H9 (cell line): ENCODE results near the gene PTPRR. TPM values are rescaled to one million over a fixed set of nuclear protein-coding genes. Genes with fewer than 3 reads are reported as not detected.

Experiments
- DNase-seq: peaks from one replicate; pipeline ENCODE4 v3.0.0-alpha.2; 2017
- H2AFZ ChIP-seq: one replicate; pipeline ENCODE4 v1.6.1; 2013; ENCODE audit warnings: mild to moderate bottlenecking, low read length, control low read depth, moderate library complexity
- H2AK5ac ChIP-seq: 2 replicates; pipeline ENCODE4 v1.6.1; 2013; ENCODE audit warnings: low read length, control low read depth, mixed read lengths; ENCODE audit not compliant: insufficient read length
- H2BK120ac ChIP-seq: one replicate; pipeline ENCODE4 v1.6.1; 2013; ENCODE audit warnings: low read depth, mild to moderate bottlenecking, low read length, control low read depth, inconsistent platforms; ENCODE audit not compliant: poor library complexity, severe bottlenecking
- H2BK12ac ChIP-seq: 2 replicates; pipeline ENCODE4 v1.6.1; 2013; ENCODE audit warnings: low read length, control low read depth, mixed read lengths, low read depth; ENCODE audit not compliant: insufficient read length
- H2BK15ac ChIP-seq: 2 replicates; pipeline ENCODE4 v1.6.1; 2013; ENCODE audit warnings: low read depth, low read length, control low read depth
- H2BK20ac ChIP-seq: one replicate; pipeline ENCODE4 v1.6.1; 2013; ENCODE audit warnings: low read depth, mild to moderate bottlenecking, low read length, control low read depth, inconsistent platforms; ENCODE audit not compliant: poor library complexity, severe bottlenecking
- H2BK5ac ChIP-seq: 2 replicates; pipeline ENCODE4 v1.6.1; 2013; ENCODE audit warnings: low read length, control low read depth, mixed read lengths; ENCODE audit not compliant: insufficient read length
- H3K14ac ChIP-seq: 2 replicates; pipeline ENCODE4 v1.6.1; 2013; ENCODE audit warnings: low read length, control low read depth; ENCODE audit not compliant: insufficient read depth
- H3K18ac ChIP-seq: 2 replicates; pipeline ENCODE4 v1.6.1; 2013; ENCODE audit warnings: low read depth, mild to moderate bottlenecking, mixed read lengths, low read length, control low read depth; ENCODE audit not compliant: insufficient read length
- H3K23ac ChIP-seq: 2 replicates; pipeline ENCODE4 v1.6.1; 2013; ENCODE audit warnings: low read length, control low read depth, mixed read lengths, low read depth; ENCODE audit not compliant: insufficient read length
- H3K23me2 ChIP-seq: 2 replicates; pipeline ENCODE4 v1.6.1; 2013; ENCODE audit warnings: low read depth, mild to moderate bottlenecking, mixed read lengths, low read length, control low read depth; ENCODE audit not compliant: insufficient read length, poor library complexity, severe bottlenecking
- H3K27ac ChIP-seq: 2 replicates; pipeline ENCODE4 v1.5.1; 2013; ENCODE audit warnings: low read length, control low read depth, mixed read lengths, low read depth; ENCODE audit not compliant: insufficient read length
- H3K27me3 ChIP-seq: 2 replicates; pipeline ENCODE4 v1.6.1; 2013; ENCODE audit warnings: low read length, control low read depth, inconsistent platforms; ENCODE audit not compliant: insufficient read depth
- H3K4ac ChIP-seq: 2 replicates; pipeline ENCODE4 v1.6.1; 2013; ENCODE audit warnings: low read depth, mild to moderate bottlenecking, control low read depth, inconsistent platforms, low read length, moderate library complexity
- H3K4me1 ChIP-seq: 2 replicates; pipeline ENCODE4 v1.6.1; 2013; ENCODE audit warnings: low read length, control low read depth, inconsistent platforms; ENCODE audit not compliant: insufficient read depth
- H3K4me2 ChIP-seq: 2 replicates; pipeline ENCODE4 v1.6.1; 2013; ENCODE audit warnings: low read length, control low read depth, mixed read lengths; ENCODE audit not compliant: insufficient read length, insufficient read depth
- H3K56ac ChIP-seq: 2 replicates; pipeline ENCODE4 v1.6.1; 2013; ENCODE audit warnings: low read depth, mild to moderate bottlenecking, mixed read lengths, low read length, control low read depth; ENCODE audit not compliant: insufficient read length
- H3K79me1 ChIP-seq: 2 replicates; pipeline ENCODE4 v1.6.1; 2013; ENCODE audit warnings: low read depth, mild to moderate bottlenecking, moderate library complexity, low read length, control low read depth, inconsistent platforms; ENCODE audit not compliant: insufficient read depth, poor library complexity, severe bottlenecking
- H3K79me2 ChIP-seq: 2 replicates; pipeline ENCODE4 v1.6.1; 2013; ENCODE audit warnings: low read length, control low read depth, inconsistent platforms; ENCODE audit not compliant: insufficient read depth
- H3K9ac ChIP-seq: 2 replicates; pipeline ENCODE4 v1.6.1; 2013; ENCODE audit warnings: low read length, control low read depth, mixed read lengths; ENCODE audit not compliant: insufficient read length; ENCODE audit errors: extremely low read depth
- H3K9me3 ChIP-seq: one replicate; pipeline ENCODE4 v1.6.1; 2013; ENCODE audit warnings: low read depth, low read length, inconsistent platforms; ENCODE audit not compliant: control insufficient read depth
- H3T11ph ChIP-seq: one replicate; pipeline ENCODE4 v1.6.1; 2013; ENCODE audit warnings: mild to moderate bottlenecking, low read length, control low read depth, inconsistent platforms
- H4K20me1 ChIP-seq: one replicate; pipeline ENCODE4 v1.6.1; 2013; ENCODE audit not compliant: control insufficient read depth, insufficient read length, insufficient read depth
- H4K5ac ChIP-seq: 2 replicates; pipeline ENCODE4 v1.6.1; 2013; ENCODE audit warnings: low read depth, mild to moderate bottlenecking, mixed read lengths, low read length, control low read depth; ENCODE audit not compliant: insufficient read length
- H4K8ac ChIP-seq: replicated peaks from 2 replicates; pipeline ENCODE4 v1.6.1; 2013; ENCODE audit warnings: low read length, control low read depth, mixed read lengths, low read depth; ENCODE audit not compliant: insufficient read length
- H4K91ac ChIP-seq: 2 replicates; pipeline ENCODE4 v1.6.1; 2013; ENCODE audit warnings: low read depth, mild to moderate bottlenecking, moderate library complexity, mixed read lengths, low read length, control low read depth; ENCODE audit not compliant: insufficient read length
- H3K27ac Mint-ChIP-seq, 3 experiments: 2 replicates in 2 of 3; 3 replicates in 1 of 3; pipeline ENCODE4 v1.8.0; 2020 to 2021; ENCODE audit warnings: mixed read lengths in 3 of 3, mild to moderate bottlenecking in 1 of 3, moderate library complexity in 1 of 3
- H3K27me3 Mint-ChIP-seq: 2 replicates; pipeline ENCODE4 v1.8.0; 2021; ENCODE audit warnings: low read depth, mild to moderate bottlenecking, moderate library complexity, mixed read lengths
- H3K36me3 Mint-ChIP-seq, 3 experiments: 2 replicates in 2 of 3; 3 replicates in 1 of 3; pipeline ENCODE4 v1.8.0; 2020 to 2021; ENCODE audit warnings: low read depth in 3 of 3, mixed read lengths in 3 of 3; ENCODE audit not compliant: insufficient read depth in 1 of 3
- H3K4me1 Mint-ChIP-seq, 2 experiments: 2 replicates each; pipeline ENCODE4 v1.8.0; 2020; ENCODE audit warnings: mixed read lengths in 2 of 2
- H3K4me3 Mint-ChIP-seq, 2 experiments: 2 replicates in 1 of 2; 3 replicates in 1 of 2; pipeline ENCODE4 v1.8.0; 2020 to 2021; ENCODE audit warnings: mild to moderate bottlenecking in 2 of 2, mixed read lengths in 2 of 2, moderate library complexity in 1 of 2
- H3K9me3 Mint-ChIP-seq, 2 experiments: 2 replicates in 1 of 2; 3 replicates in 1 of 2; pipeline ENCODE4 v1.8.0; 2020; ENCODE audit warnings: mild to moderate bottlenecking in 2 of 2, mixed read lengths in 2 of 2, moderate library complexity in 1 of 2
- WGBS: extraction: QIAGEN DNeasy Blood & Tissue Kit; methylation state at CpG from one replicate; pipeline ENCODE4 v1.1.7; 2013; ENCODE audit warnings: missing lambda C conversion rate, low lambda C conversion rate, mixed read lengths; ENCODE audit not compliant: insufficient read length; ENCODE audit errors: extremely low coverage; 5-methylcytosine and 5-hydroxymethylcytosine counted together
- total RNA-seq: library from RNA; stranded (reverse); gene quantifications from 2 replicates; pipeline ENCODE4 v1.2.1, GENCODE V29; 2021
- TF ChIP-seq, protein P1 (sequence below): fragments of 200-600 bp; sonication (generic); conservative IDR thresholded peaks from 3 replicates; pipeline ENCODE4 v1.8.0; 2021; ENCODE audit warnings: antibody characterized with exemption, mild to moderate bottlenecking

Gene PTPRR
- total RNA-seq, 1 experiment from 2014 or later, result 0.22 TPM

DNA sequence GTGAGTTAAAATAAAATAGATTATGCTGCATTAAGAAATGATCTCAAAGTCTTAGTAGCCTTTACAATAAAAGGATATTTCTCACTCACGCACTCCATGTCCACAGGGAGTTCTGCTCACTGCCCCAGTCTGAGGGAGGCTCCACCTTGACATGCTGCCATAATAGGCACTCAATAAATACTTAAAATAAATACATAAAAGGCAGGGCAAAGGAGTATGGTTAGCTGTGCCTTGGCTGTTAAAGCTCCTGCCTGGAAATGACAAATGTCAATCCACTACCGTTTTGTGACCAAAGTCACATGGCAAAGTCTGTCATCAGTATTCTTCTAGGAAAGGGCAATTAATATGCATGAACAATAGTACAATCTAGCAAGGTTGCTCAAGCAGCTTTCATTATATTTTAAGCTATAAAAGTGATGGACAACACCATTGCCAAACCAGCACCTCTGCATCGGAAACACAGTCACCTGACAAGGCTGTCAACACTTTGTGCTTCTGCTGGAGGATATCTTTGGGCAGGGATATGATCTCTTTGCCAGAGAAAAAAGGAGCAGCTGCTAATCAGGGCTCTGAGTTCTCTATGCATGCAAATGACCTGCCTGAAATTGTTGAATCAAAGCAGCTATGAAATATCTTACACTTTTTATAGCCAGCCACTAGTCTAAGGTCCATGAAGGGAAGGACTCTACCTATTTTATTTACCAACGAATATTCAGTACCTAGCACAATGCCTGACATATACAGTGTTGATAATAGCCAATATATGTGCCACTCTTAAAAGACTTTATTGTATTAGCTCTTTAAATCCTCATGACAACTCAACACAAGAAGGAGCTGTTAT, 90.1 kb downstream of the PTPRR start:
- no peak overlapping the region for H2BK120ac ChIP-seq
- no peaks in the 10 kb centered on the region for H3K23me2 ChIP-seq
- no peaks in the 10 kb centered on the region for H3K27me3 Mint-ChIP-seq
- H4K5ac ChIP-seq, result no peak overlapping the region
- H3K27ac Mint-ChIP-seq, result no peak overlapping the region
- no peak overlapping the region for H4K91ac ChIP-seq
- no peak overlapping the region for H2AFZ ChIP-seq
- H2BK5ac ChIP-seq, result no peak overlapping the region
- H2BK20ac ChIP-seq, result no peak overlapping the region
- no peak overlapping the region for H3T11ph ChIP-seq
- H3K56ac ChIP-seq, result no peak overlapping the region
- no peak overlapping the region for H2BK12ac ChIP-seq
- TF ChIP-seq, protein P1, sequence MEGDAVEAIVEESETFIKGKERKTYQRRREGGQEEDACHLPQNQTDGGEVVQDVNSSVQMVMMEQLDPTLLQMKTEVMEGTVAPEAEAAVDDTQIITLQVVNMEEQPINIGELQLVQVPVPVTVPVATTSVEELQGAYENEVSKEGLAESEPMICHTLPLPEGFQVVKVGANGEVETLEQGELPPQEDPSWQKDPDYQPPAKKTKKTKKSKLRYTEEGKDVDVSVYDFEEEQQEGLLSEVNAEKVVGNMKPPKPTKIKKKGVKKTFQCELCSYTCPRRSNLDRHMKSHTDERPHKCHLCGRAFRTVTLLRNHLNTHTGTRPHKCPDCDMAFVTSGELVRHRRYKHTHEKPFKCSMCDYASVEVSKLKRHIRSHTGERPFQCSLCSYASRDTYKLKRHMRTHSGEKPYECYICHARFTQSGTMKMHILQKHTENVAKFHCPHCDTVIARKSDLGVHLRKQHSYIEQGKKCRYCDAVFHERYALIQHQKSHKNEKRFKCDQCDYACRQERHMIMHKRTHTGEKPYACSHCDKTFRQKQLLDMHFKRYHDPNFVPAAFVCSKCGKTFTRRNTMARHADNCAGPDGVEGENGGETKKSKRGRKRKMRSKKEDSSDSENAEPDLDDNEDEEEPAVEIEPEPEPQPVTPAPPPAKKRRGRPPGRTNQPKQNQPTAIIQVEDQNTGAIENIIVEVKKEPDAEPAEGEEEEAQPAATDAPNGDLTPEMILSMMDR, result no peak
- no peaks in the 10 kb centered on the region for H3K4me1 ChIP-seq
- no peaks in the 10 kb centered on the region for H3K4me1 Mint-ChIP-seq
- no peak overlapping the region for H3K9ac ChIP-seq
- no CpG with 5 or more reads among the region's 4 CpGs for WGBS
- no peak overlapping the region for H3K4me2 ChIP-seq
- no peak overlapping the region for H3K23ac ChIP-seq
- no peaks in the 10 kb centered on the region for H3K79me1 ChIP-seq
- H3K4ac ChIP-seq, result no peak overlapping the region
- no peaks in the 10 kb centered on the region for H3K9me3 Mint-ChIP-seq
- no peak overlapping the region for H4K8ac ChIP-seq
- H3K18ac ChIP-seq, result no peak overlapping the region
- H3K27me3 ChIP-seq, result no peaks in the 10 kb centered on the region
- H3K27ac ChIP-seq, result no peak overlapping the region
- no peaks in the 10 kb centered on the region for H4K20me1 ChIP-seq
- H3K4me3 Mint-ChIP-seq, result no peak overlapping the region
- H3K14ac ChIP-seq, result no peak overlapping the region
- H3K79me2 ChIP-seq, result no peaks in the 10 kb centered on the region
- no peaks in the 10 kb centered on the region for H3K9me3 ChIP-seq
- no peaks in the 10 kb centered on the region for H3K36me3 Mint-ChIP-seq
- H2BK15ac ChIP-seq, result no peak overlapping the region
- no peak overlapping the region for H2AK5ac ChIP-seq
- DNase-seq, result no peak
